Stromal cell of bone marrow (primary cell): ENCODE results near the gene BAX.
A peak's percentile ranks its signal among the peaks of the same experiment; 100 is the strongest.
"Not testable (repeated sequence)": the region's sequence is repeated elsewhere in the genome, so short reads cannot be mapped to it uniquely, and the experiment has no call there.

Source experiments
- DNase-seq: peaks from one replicate; pipeline ENCODE4 v3.0.0-alpha.2; 2012; ENCODE audit warnings: low read depth

The BAX gene

GRCh38 chr19:48954595-48955307 is at the start of gene BAX:
BAX (plus strand) TSS chr19:48954875; CDS start chr19:48954929, 54 bp downstream.
- peak; percentile 91 for DNase-seq

GRCh38 chr19:48905664-48906063 is 49.0 kb upstream of the BAX start:
- DNase-seq = no peak

DNA sequence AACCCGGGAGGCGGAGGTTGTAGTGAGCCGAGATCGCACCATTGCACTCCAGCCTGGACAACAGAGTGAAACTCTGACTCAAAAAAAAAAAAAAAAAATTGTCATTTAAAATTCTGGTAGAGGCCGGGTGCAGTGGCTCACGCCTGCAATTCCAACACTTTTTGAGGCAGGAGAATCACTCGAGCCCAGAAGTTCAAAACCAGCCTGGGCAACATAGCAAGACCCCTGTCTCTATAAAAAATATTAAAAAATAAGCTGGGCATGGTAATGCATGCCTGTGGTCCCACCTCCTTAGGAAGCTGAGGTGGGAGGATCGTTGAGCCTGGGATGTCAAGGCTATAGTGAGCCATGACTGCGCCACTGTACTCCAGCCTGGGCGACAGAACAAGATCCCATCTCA is 48.4 kb upstream of the BAX start:
- DNase-seq = no peak

- no peak for DNase-seq
Observed at GRCh38 chr19:48907671-48908070, 47.0 kb upstream of the BAX start.

DNA sequence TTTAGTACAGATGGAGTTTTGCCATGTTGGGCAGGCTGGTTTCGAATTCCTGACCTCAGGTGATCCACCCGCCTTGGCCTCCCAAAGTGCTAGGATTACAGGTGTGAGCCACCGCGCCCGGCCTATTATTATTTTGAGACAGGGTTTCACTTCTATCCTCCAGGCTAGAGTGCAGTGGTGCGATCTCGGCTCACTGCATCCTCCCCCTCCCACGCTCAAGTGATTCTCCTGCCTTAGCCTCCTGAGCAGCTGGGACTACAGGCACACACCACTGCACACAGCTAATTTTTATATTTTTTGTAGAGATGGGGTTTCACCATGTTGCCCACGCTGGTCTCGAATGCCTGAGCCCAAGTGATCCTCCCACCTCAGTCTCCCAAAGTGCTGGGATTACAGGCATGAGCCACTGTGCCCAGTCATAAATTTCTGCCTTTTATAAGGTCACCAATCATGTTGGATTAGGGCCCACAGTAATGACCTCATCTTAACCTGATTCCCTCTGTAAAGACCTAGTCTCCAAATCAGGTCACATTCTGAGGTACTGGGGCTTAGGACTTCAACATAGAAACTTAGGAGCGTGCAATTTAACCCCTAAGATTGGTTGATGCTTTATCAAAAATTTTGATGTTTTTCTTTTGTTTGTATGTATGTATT is 45.1 kb upstream of the BAX start:
- DNase-seq = not testable (repeated sequence)

DNA sequence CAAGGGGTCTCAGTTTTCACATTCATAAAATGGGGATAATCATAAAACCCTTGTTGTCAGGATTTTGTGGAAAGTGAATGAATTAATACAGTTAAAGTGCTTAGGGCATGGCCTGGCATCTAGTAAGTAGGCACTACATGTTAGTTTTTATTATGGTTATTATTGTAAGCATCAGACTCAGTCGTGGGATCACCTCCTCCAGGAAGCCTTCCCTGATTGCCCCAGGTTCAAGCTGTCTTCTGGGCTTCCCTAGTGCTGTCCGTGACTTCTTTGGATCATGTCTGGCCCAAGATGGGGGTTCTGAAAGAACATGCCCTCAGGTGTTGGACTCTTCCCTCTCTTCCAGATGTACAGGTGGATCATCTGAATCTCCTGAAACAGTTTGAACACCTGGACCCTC is 43.9 kb upstream of the BAX start:
- no peak for DNase-seq

GRCh38 chr19:48913114-48913889 is 41.4 kb upstream of the BAX start:
- DNase-seq = no peak

GRCh38 chr19:48914181-48914580 is 40.5 kb upstream of the BAX start:
- no peak for DNase-seq

DNA sequence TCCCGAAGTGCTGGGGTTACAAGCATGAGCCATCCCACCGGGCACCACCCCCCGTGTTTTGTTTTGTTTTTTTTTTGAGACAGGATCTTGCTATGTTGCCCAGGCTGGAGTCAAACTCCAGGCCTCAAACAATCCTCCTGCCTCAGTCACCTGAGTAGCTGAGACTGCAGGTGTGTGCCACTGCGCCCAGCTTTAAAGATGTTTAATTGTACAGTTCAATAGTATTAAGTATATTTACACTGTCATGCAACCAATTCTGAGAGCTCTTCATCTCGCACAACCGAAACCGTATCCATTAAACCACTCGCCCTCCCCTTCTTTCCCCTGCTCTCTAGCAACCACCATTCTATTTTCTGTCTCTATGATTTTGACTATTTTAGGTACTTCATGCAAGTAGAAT is 38.9 kb upstream of the BAX start:
- DNase-seq = no peak

- DNase-seq = no peak
Observed at GRCh38 chr19:48918071-48918470, 36.6 kb upstream of the BAX start.

DNA sequence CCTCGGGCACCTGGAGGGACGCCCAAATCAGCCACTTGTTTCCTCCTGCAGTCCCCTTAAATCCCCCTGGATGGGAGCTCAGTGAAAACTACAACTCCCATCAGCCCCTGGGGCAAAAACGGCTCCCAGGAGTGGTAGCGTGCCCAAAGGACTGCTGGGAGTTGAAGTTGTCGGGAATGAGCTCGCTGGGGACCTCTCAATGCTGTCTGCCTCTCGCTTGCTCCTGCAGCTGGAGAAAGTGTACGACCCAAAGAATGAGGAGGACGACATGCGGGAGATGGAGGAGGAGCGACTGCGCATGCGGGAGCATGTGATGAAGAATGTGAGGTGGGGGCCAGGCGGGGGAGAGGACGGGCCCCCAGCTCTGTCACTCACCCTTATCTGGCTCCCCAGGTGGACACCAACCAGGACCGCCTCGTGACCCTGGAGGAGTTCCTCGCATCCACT is 35.9 kb upstream of the BAX start:
- no peak for DNase-seq

DNA sequence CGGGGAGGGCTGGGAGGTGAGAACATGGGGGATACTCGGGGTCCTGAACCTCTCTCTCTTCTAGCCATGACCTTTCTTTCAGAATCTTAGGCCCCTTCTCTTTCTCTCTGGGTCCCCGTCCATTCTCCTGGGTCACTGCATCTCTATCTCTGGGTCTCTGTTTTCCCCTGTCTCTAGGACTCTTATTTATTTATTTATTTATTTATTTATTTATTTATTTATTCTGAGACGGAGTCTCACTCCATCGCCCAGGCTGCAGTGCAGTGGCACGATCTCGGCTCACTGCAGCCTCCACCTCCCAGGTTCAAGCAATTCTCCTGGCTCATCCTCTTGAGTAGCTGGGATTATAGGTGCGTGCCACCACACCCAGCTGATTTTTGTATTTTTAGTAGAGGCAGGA is 35.4 kb upstream of the BAX start:
- DNase-seq = not testable (repeated sequence)

GRCh38 chr19:48920949-48921348 is 33.7 kb upstream of the BAX start:
- DNase-seq = no peak

GRCh38 chr19:48921721-48922500 is 32.8 kb upstream of the BAX start:
- DNase-seq = no peak

GRCh38 chr19:48922548-48923490 is 31.9 kb upstream of the BAX start:
- DNase-seq = no peak

DNA sequence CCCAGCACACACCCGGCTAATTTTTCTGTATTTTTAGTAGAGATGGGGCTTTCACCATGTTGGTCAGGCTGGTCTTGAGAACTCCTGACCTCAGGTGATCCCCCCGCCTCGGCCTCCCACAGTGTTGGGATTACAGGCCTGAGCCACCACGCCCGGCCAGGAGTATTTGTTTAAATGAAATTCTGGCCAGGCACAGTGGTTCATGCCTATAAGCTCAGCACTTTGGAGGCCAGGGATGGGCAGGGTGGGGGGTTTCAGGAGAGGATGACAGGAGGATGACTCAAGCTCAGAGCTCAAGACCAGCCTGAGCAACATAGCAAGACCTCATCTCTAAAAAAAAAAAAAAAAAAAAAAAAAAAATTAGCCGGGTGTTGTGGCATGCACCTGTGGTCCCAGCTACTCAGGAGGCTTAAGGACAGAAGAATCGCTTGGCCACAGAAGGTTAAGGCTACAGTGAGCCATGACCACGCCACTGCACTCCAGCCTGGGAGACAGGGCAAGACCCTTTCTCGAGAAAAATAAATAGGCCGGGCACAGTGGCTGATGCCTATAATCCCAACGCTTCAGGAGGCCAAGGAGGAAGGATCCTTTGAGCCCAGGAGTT is 29.3 kb upstream of the BAX start:
- DNase-seq = peak; percentile 71

GRCh38 chr19:48925890-48926289 is 28.8 kb upstream of the BAX start:
- not testable (repeated sequence) for DNase-seq

DNA sequence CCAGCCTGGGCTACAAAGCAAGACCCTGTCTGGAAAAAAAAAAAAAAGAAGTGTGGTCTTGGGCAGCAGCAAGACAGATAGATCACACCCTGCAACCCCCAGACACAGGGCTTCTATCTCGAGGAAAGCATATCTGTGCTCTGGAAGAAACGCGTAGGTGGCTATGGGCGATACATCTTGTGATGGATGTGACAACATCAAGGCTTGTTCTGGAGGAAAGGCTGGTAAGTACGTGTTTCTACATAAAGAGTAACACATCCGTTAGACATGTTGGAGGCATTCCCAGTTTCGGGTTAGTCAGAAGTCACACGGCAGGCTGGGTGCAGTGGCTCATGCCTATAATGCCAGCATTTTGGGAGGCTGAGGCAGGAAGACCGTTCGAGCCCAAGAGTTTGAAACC is 27.8 kb upstream of the BAX start:
- peak; percentile 98 for DNase-seq

GRCh38 chr19:48927692-48928091 is 27.0 kb upstream of the BAX start:
- DNase-seq = not testable (repeated sequence)

GRCh38 chr19:48928164-48929025 is 26.3 kb upstream of the BAX start:
- DNase-seq = no peak
